Endothelial cell of umbilical vein (primary cell): Measurements from ENCODE around the gene TNIK. TPM values are rescaled to one million over a fixed set of nuclear protein-coding genes. Genes with fewer than 3 reads are reported as not detected.

ENCODE experiments used
- BruUV-seq: library from RNA; stranded (reverse); fragments of 400-500 nt; replicated peaks from 2 replicates; lab custom pipeline; 2021; lab: Mats Ljungman, UMichigan
- CTCF ChIA-PET: fragments of 300-600, 350-600 bp; sonication (Branson Sonifier 250); formaldehyde crosslinking; loops from one replicate; lab custom pipeline; 2021; ENCODE audit warnings: antibody characterized with exemption, inconsistent platforms; lab: Charles Lee
- POLR2A ChIA-PET: fragments of 300-600, 350-600 bp; sonication (Branson Sonifier 250); formaldehyde crosslinking; loops from one replicate; lab custom pipeline; 2021; ENCODE audit warnings: antibody characterized with exemption, inconsistent platforms; lab: Charles Lee
- DNase-seq: peaks from one replicate; pipeline ENCODE4 v3.0.0-alpha.2; 2011; ENCODE audit warnings: low read depth, low spot score
- FAIRE-seq: peaks from 2 replicates; lab custom pipeline; 2011; peaks lifted over from hg19 to GRCh38; lab: Jason Lieb, UNC
- H2AFZ ChIP-seq: 2 replicates; pipeline ENCODE4 v1.6.0; 2012; ENCODE audit warnings: low read depth, low read length, control low read depth, inconsistent platforms
- H3K27ac ChIP-seq: 2 replicates; pipeline ENCODE4 v1.5.1; 2011; ENCODE audit warnings: low read depth, mild to moderate bottlenecking, control low read depth, low read length, moderate library complexity; ENCODE audit not compliant: insufficient read depth
- H3K27me3 ChIP-seq, 2 experiments: 2 replicates each; pipeline versions ENCODE4 v1.6.0 to v1.6.1; 2011; ENCODE audit warnings: low read length in 2 of 2, mixed read lengths in 1 of 2; ENCODE audit not compliant: control insufficient read depth in 2 of 2, insufficient read depth in 2 of 2
- H3K36me3 ChIP-seq, 2 experiments: 2 replicates in 1 of 2; 3 replicates in 1 of 2; pipeline ENCODE4 v1.5.1; 2011; ENCODE audit warnings: low read length in 2 of 2, mild to moderate bottlenecking in 1 of 2, moderate library complexity in 1 of 2; ENCODE audit not compliant: control insufficient read depth in 2 of 2, insufficient read depth in 2 of 2; ENCODE audit errors: extremely low read depth in 1 of 2
- H3K4me1 ChIP-seq: 3 replicates; pipeline ENCODE4 v1.5.1; 2011; ENCODE audit warnings: mild to moderate bottlenecking, low read length; ENCODE audit not compliant: control insufficient read depth, insufficient read depth; ENCODE audit errors: extremely low read depth
- H3K4me2 ChIP-seq: 2 replicates; pipeline ENCODE4 v1.6.1; 2011; ENCODE audit warnings: low read length, control low read depth, mixed read lengths; ENCODE audit not compliant: insufficient read depth
- H3K4me3 ChIP-seq, 3 experiments: fragments of 200-600 bp in 1 of 3; sonication (generic), shearing (Covaris generic) in 1 of 3; replicated peaks in 1 of 3; 2 replicates each; pipeline ENCODE4 v1.5.1; 2011 to 2016; ENCODE audit warnings: control low read depth in 3 of 3, low read length in 3 of 3, mild to moderate bottlenecking in 2 of 3, inconsistent platforms in 1 of 3, low read depth in 1 of 3, moderate library complexity in 1 of 3; ENCODE audit not compliant: insufficient read depth in 1 of 3
- H3K79me2 ChIP-seq: 2 replicates; pipeline ENCODE4 v1.6.0; 2012; ENCODE audit warnings: low read length, inconsistent platforms; ENCODE audit not compliant: control insufficient read depth, insufficient read depth
- H3K9ac ChIP-seq: replicated peaks from 2 replicates; pipeline ENCODE3; 2011; ENCODE audit warnings: low read length, control low read depth; ENCODE audit not compliant: insufficient read depth; ENCODE audit errors: extremely low read depth
- H3K9me1 ChIP-seq: replicated peaks from 3 replicates; pipeline ENCODE4 v1.6.0; 2011; ENCODE audit warnings: mild to moderate bottlenecking, low read length; ENCODE audit not compliant: control insufficient read depth, insufficient read depth; ENCODE audit errors: extremely low read depth
- H3K9me3 ChIP-seq: replicated peaks from 2 replicates; pipeline ENCODE4 v1.5.1; 2012; ENCODE audit warnings: low read length, inconsistent platforms; ENCODE audit not compliant: control insufficient read depth, insufficient read depth
- H4K20me1 ChIP-seq: replicated peaks from 2 replicates; pipeline ENCODE3; 2011; ENCODE audit warnings: mild to moderate bottlenecking, low read length; ENCODE audit not compliant: control insufficient read depth, insufficient read depth; ENCODE audit errors: extremely low read depth
- CTCF ChIP-seq, 2 donors: IDR thresholded peaks; 1 replicate in 1 of 2; 2 replicates in 1 of 2; pipeline ENCODE4 v1.5.1; 2011; ENCODE audit warnings: low read length in 2 of 2, mild to moderate bottlenecking in 2 of 2, moderate library complexity in 2 of 2, control low read depth in 1 of 2, inconsistent platforms in 1 of 2, low read depth in 1 of 2; ENCODE audit not compliant: insufficient read depth in 1 of 2; ENCODE audit errors: extremely low read depth in 1 of 2
- EZH2 ChIP-seq: IDR thresholded peaks from 2 replicates; pipeline ENCODE4 v1.6.1; 2012; ENCODE audit warnings: borderline replicate concordance, low read depth, mild to moderate bottlenecking, moderate library complexity, low read length, inconsistent platforms; ENCODE audit not compliant: severe bottlenecking
- FOS ChIP-seq: IDR thresholded peaks from 2 replicates; pipeline ENCODE4 v1.6.1; 2011; ENCODE audit warnings: mild to moderate bottlenecking, low read length, moderate library complexity, borderline replicate concordance; ENCODE audit not compliant: insufficient read depth
- GATA2 ChIP-seq: IDR thresholded peaks from 2 replicates; pipeline ENCODE4 v1.7.0; 2011; ENCODE audit warnings: low read depth, mild to moderate bottlenecking, moderate library complexity, mixed read lengths, low read length; ENCODE audit not compliant: insufficient read length, insufficient read depth
- JUN ChIP-seq: IDR thresholded peaks from 2 replicates; pipeline ENCODE4 v1.6.1; 2011; ENCODE audit warnings: borderline replicate concordance, low read depth; ENCODE audit not compliant: insufficient read length, insufficient read depth
- MAX ChIP-seq: IDR thresholded peaks from 2 replicates; pipeline ENCODE4 v1.6.1; 2011; ENCODE audit not compliant: insufficient read depth, insufficient read length
- MYC ChIP-seq: IDR thresholded peaks from one replicate; pipeline ENCODE4 v1.6.1; 2011; ENCODE audit warnings: mild to moderate bottlenecking, low read depth, low read length
- POLR2A ChIP-seq: IDR thresholded peaks from 2 replicates; pipeline ENCODE4 v1.6.1; 2012; ENCODE audit warnings: low read depth, mild to moderate bottlenecking, control low read depth, low read length
- POLR2AphosphoS5 ChIP-seq: IDR thresholded peaks from 2 replicates; pipeline ENCODE4 v1.6.1; 2012; ENCODE audit warnings: low read depth, mild to moderate bottlenecking, control low read depth, low read length, moderate library complexity; ENCODE audit not compliant: insufficient read depth
- dilution Hi-C: fragments of 300-500 bp; cut with MboI; formaldehyde crosslinking; loops from one replicate; pipeline ENCODE4 v1.15.0; 2019; ENCODE audit warnings: low sequenced_read_pairs; ENCODE audit not compliant: extremely low pct_ligation_motif_present
- intact Hi-C: fragments of 100-400 bp; cut with micrococcal nuclease; formaldehyde crosslinking; loops from one replicate; pipeline ENCODE4 v1.10.0; 2022
- polyA plus RNA-seq, 4 experiments: library from polyadenylated mRNA; depleted of rRNA in 3 of 4; stranded (reverse) in 3 of 4; unstranded in 1 of 4; fragments of >200 nt; gene quantifications; 2 replicates each; pipeline versions ENCODE4 v1.2.1 to v1.2.3, GENCODE V29; 2011 to 2012; ENCODE audit warnings: missing spikeins in 1 of 4
- total RNA-seq: library from RNA; stranded (reverse); gene quantifications from 2 replicates; pipeline ENCODE4 v1.2.3, GENCODE V29; 2021

TNIK gene
- total and polyA plus RNA-seq, 2 donors (not counting 3 experiments of a cell fraction or from before 2014, with no cell fraction given): 10.9 to 39.7 TPM

GRCh38 chr3:171379961-171380483 lies 80.2 kb downstream of the TNIK start:
- DNase-seq (no peak), FAIRE-seq (no peak)

More at GRCh38 chr3:171379961-171380483, 80.2 kb downstream of the TNIK start:
- Histone ChIP-seq H3K4me3 (no peak overlapping the region), H3K27ac (no peak overlapping the region), H3K79me2 (peaks cover 23% of the 10 kb centered on the region), H3K4me1 (peaks cover 24% of the 10 kb centered on the region), H3K36me3 (no peaks in the 10 kb centered on the region), H2AFZ (no peak overlapping the region), H3K9ac (no peak overlapping the region), H3K27me3 (no peaks in the 10 kb centered on the region), H3K9me1 (no peaks in the 10 kb centered on the region), H3K9me3 (no peaks in the 10 kb centered on the region), H3K4me2 (no peak overlapping the region), H4K20me1 (no peaks in the 10 kb centered on the region)
- intact Hi-C loops (no loop called here), dilution Hi-C loops (no loop called here)
- CTCF ChIA-PET: interaction anchor here (1.0 to 2.1 kb wide), 2 partner anchors 13 kb away, joined by 3 to 8 read pairs; no protein-coding TSS in a partner anchor
- POLR2A ChIA-PET: no interaction called here
- no TSS peak for BruUV-seq
- TF ChIP-seq POLR2AphosphoS5 (no peak), POLR2A (no peak), JUN (no peak), MYC (no peak), MAX (no peak), GATA2 (no peak), CTCF (IDR thresholded peaks at IDR 0.05; ENCODE audit: extremely low read depth in 1 of 2, insufficient read depth in 1 of 2, low read depth in 1 of 2, low read length in 2 of 2) (no peak), FOS (no peak), EZH2 (no peak)
